Glutamatergic neuron (in vitro differentiated cells): ENCODE results near the gene EVI5L. TPM values are rescaled to one million over a fixed set of nuclear protein-coding genes. Genes with fewer than 3 reads are reported as not detected.

Experiments used
- DNase-seq: peaks from one replicate; pipeline ENCODE4 v3.0.0; 2022
- H3K27ac Mint-ChIP-seq: one replicate; pipeline ENCODE4 v1.8.0; 2020; ENCODE audit warnings: mild to moderate bottlenecking, mixed read lengths, inconsistent platforms; ENCODE audit not compliant: unreplicated experiment
- H3K27me3 Mint-ChIP-seq: one replicate; pipeline ENCODE4 v1.8.0; 2020; ENCODE audit warnings: mild to moderate bottlenecking, moderate library complexity, mixed read lengths, inconsistent platforms; ENCODE audit not compliant: unreplicated experiment
- H3K36me3 Mint-ChIP-seq: one replicate; pipeline ENCODE4 v1.8.0; 2020; ENCODE audit warnings: mild to moderate bottlenecking, mixed read lengths, inconsistent platforms; ENCODE audit not compliant: unreplicated experiment
- H3K4me1 Mint-ChIP-seq: one replicate; pipeline ENCODE4 v1.8.0; 2020; ENCODE audit warnings: mild to moderate bottlenecking, low read depth, mixed read lengths, inconsistent platforms; ENCODE audit not compliant: unreplicated experiment
- H3K4me3 Mint-ChIP-seq: one replicate; pipeline ENCODE4 v1.8.0; 2020; ENCODE audit warnings: mild to moderate bottlenecking, mixed read lengths, inconsistent platforms; ENCODE audit not compliant: unreplicated experiment
- H3K9me3 Mint-ChIP-seq: one replicate; pipeline ENCODE4 v1.8.0; 2020; ENCODE audit warnings: mild to moderate bottlenecking, moderate library complexity, mixed read lengths, inconsistent platforms; ENCODE audit not compliant: unreplicated experiment
- CTCF ChIP-seq: fragments of 200-600 bp; sonication (generic); IDR thresholded peaks from one replicate; pipeline ENCODE4 v1.5.0; 2021; ENCODE audit not compliant: partially characterized antibody, unreplicated experiment
- total RNA-seq: library from RNA; stranded (reverse); fragmentation: NEBNext Ultra II Directional; extraction: Animal tissue kit (Norgen Biotek cat#: 25700); gene quantifications from one replicate; pipeline ENCODE4 v1.2.1, GENCODE V29; 2021; ENCODE audit not compliant: unreplicated experiment

The EVI5L gene
- total RNA-seq, 1 donor from 2014 or later = 36.4 TPM

GRCh38 chr19:7863157-7863970 is 33.3 kb downstream of the EVI5L start:
- H3K9me3 Mint-ChIP-seq = peaks cover 13% of the 10 kb centered on the region
- no peaks in the 10 kb centered on the region for H3K36me3 Mint-ChIP-seq
- H3K4me3 Mint-ChIP-seq = no peak overlapping the region
- peak; percentile 60 for DNase-seq
- TF ChIP-seq CTCF = no peak
- peaks cover 20% of the 10 kb centered on the region for H3K27me3 Mint-ChIP-seq
- H3K4me1 Mint-ChIP-seq = peaks cover 2% of the 10 kb centered on the region
- H3K27ac Mint-ChIP-seq = no peak overlapping the region

GRCh38 chr19:7863971-7864689 is 34.1 kb downstream of the EVI5L start:
- Mint-ChIP-seq H3K36me3 (no peaks in the 10 kb centered on the region), H3K4me1 (peaks cover 1% of the 10 kb centered on the region), H3K9me3 (peaks cover 13% of the 10 kb centered on the region), H3K27ac (no peak overlapping the region), H3K27me3 (peaks cover 22% of the 10 kb centered on the region), H3K4me3 (no peak overlapping the region)
- TF ChIP-seq CTCF = no peak
- DNase-seq = peak; percentile 24

- H3K36me3 Mint-ChIP-seq = no peaks in the 10 kb centered on the region
- H3K27me3 Mint-ChIP-seq = peaks cover 22% of the 10 kb centered on the region
- H3K4me3 Mint-ChIP-seq = no peak overlapping the region
- no peak overlapping the region for H3K27ac Mint-ChIP-seq
- peaks cover 1% of the 10 kb centered on the region for H3K4me1 Mint-ChIP-seq
- DNase-seq = no peak
- H3K9me3 Mint-ChIP-seq = peaks cover 13% of the 10 kb centered on the region
- TF ChIP-seq CTCF = no peak
Observed at GRCh38 chr19:7864690-7865074, 34.7 kb downstream of the EVI5L start.

GRCh38 chr19:7865262-7865911 is 35.4 kb downstream of the EVI5L start:
- TF ChIP-seq CTCF = no peak
- peaks cover 13% of the 10 kb centered on the region for H3K9me3 Mint-ChIP-seq
- no peaks in the 10 kb centered on the region for H3K36me3 Mint-ChIP-seq
- no peak for DNase-seq
- peaks cover 22% of the 10 kb centered on the region for H3K27me3 Mint-ChIP-seq
- H3K4me1 Mint-ChIP-seq = peaks cover 1% of the 10 kb centered on the region
- H3K27ac Mint-ChIP-seq = no peak overlapping the region
- H3K4me3 Mint-ChIP-seq = no peak overlapping the region
